GM19035 (cell line): ENCODE data around the gene NABP2.
"Not testable (repeated sequence)": the region's sequence is repeated elsewhere in the genome, so short reads cannot be mapped to it uniquely, and the experiment has no call there.

Experiments
- ATAC-seq: cut with Tn5 transposase; IDR thresholded peaks from one replicate; pipeline ENCODE4 v1.9.1; 2021; ENCODE audit not compliant: unreplicated experiment

Gene NABP2

DNA sequence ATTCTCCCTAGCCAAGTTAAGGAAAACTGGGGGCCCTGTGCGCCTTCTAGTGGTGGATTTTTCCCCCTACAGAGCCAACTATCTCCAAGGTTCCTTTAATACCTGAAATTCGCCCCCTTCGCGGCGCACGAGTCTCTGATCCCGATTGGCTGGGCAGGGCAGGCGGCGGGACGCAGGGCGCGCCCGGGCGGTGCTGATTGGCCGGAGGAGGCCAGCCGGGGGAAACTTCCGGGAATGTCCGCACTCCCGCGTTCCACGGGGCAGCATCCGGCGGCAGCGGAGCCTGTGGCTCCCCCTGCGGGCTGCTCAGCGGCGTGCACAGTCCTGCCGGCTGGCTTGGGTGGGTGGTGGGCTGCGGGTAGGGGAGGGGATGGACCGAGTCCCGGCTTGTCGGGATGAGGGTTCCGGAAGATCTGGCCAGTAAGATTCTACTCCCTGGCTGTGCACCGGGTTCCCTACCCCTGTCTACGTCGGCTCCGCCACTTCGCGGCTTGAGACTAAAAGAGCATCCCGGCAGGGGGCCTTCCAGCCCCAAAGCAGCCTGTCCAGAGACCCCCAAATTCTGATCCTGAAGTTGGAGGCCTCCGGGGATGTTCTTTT lies at the start of gene NABP2:
NABP2 (plus strand) TSS at position 241 of the 600 bp plus-strand sequence. CDS start 515 bp downstream, outside the sequence.
- peak; percentile 79 for ATAC-seq

DNA sequence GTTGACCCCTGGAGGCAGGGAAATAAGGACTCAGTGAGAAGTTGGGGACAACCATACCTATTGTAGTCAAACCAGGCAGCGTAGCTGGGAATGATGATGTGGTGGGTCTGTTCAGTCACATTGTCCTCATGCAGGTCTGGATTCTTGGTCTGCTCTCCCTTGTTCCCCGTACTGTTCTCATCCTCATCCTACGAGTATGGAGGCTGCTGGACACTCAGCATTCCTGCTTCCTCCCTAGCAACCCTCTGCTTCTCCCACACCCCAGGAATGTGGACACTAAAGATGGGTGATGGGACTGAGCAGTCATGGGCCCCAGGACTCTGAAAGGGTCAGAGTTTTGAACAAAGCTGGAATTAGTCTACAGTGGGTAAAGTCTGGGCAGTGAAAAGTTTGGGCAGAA lies 45.8 kb upstream of the NABP2 start:
- no peak for ATAC-seq

DNA sequence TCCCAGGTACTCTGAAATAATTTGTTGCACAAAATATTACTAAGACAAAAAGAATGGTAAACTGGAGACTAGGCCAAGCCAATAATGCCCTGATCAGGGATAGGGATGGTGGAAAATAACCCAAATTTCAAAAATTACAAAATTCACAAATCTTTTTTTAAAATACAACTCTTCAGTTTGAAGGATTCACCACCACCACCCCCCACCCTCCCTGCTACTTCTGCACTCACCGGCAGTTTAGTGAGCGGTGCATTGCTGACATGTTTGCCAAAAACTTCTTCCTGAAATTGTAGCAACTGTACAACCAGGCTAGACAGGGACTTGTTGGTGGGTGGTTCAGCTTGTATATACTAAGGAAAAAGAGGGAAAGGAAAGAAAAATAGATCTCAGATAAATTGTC lies 37.2 kb upstream of the NABP2 start:
- no peak for ATAC-seq

DNA sequence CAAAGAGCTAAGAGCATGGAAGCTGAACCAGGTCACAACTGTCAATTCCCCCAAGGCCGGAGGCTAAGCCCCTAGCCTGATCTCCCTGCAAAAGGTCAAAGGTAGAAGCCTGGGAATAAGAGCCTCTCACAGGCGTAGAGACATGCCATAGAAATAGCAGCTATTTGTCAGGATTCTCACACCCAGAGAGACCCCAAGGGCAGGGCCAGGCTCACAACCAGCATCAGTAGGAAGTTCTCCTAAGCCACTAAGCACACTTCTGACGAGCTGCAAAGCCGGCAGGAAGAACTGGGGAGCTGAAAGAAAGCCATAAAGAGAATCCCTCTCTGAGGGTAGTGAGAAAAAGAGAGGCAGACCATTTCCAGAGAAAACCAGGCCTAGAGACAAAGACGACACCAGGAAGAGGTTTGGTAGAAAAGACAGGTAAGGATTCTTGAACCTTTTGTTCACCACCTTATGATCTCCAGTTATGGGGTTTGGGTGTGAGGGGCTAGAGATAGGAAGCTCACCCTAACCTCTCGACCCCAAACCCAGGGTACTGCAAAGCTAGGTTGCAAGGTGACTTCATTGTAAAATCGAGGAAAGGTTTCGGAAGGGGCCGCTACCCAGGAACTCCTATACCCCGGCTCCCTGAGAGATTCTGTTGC lies 35.9 kb upstream of the NABP2 start:
- no peak for ATAC-seq

DNA sequence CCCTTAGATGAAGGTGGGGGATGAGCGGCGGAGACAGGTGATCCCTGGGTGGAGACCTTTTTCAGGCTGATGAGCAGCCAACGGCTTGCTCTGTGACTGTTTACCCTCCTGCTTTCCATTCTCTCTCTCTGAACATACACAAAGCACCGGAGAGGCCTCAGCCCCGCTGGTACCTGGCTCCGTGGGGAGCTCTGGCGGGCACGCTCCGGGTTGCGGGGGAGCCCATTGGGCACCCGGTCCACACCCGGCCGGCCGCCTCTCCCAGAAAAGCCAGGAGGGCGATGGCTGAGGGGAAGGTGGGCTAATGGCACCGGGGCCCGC lies 35.4 kb upstream of the NABP2 start:
- ATAC-seq, result no peak

DNA sequence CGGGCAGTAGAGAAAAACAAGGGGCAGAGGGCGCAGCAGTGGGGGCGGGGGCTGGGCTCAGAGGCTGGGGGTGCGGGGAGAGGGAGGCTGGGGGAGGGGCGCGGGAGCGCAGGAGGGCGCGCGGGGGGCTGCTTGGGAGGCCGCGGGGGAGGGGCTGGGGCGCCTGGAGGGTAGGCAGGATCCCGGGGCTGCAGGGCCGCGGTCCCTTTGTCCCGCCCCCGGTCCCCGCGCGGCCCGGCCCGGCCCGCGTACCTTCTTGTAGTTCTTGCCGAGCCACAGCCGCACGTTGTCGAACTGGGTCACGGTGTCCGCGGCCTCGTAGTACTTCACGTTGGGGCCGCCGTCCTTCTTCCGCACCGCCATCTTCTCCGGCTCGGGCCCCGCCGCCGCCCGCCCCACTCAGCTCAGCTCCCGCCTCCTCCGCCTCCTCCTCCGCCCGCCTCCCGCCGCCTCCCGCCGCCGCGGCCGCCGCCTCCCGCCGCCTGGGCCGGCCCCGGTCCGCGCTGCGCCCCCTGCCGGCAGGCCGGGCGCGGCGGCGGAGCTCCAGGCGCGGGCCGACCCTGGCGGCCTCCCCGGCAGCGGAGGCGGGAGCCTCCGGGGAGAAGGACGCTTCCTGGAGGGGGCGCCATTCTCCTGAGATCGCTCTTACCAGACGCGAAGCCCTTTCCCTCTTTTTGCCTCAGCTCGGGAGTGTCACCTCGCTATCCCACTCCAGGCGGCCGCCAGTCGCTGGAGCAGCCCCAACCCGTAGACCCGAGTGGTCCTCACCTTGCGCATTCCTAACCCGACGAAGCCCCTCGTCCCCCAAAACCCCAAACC lies 34.8 kb upstream of the NABP2 start, which contains the start of gene SMARCC2:
SMARCC2 (minus strand) TSS at position 385 of the 819 bp plus-strand sequence; CDS start at position 363, 22 bp downstream.
- peak; percentile 81 for ATAC-seq

DNA sequence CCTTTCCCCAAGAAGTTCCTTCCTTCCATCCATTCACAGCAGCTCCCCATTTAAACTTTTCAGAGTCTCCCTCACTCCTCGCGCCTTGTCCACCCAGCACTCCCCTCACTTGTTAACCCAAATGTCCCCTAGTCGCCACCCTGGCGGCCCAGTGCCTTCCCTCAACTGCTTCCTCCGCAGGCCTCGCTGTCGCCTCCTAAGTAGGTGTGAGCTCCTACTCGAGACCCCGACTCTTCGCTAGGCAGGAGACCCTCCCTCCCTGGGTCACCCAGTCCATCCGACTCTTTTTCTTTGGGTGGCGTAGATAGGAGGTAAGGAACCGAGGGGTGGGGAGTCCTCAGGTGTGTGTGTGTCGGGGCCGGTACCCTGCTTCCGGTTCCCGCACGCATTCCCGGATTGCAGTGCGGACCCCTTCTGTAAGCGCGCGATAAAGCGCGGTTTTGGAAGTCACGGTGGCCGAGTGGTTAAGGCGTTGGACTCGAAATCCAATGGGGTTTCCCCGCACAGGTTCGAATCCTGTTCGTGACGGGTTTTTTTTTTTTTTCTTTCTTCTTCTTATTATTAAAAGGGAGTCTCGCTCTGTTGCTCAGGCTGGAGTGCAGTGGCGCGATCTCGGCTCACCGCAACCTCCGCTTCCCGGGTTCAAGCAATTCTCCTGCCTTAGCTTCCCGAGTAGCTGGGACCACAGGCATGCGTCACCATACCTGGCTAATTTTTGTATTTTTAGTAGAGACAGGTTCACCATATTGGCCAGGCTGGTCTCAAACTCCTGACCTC lies 34.0 kb upstream of the NABP2 start:
- ATAC-seq, result peak; percentile 21

DNA sequence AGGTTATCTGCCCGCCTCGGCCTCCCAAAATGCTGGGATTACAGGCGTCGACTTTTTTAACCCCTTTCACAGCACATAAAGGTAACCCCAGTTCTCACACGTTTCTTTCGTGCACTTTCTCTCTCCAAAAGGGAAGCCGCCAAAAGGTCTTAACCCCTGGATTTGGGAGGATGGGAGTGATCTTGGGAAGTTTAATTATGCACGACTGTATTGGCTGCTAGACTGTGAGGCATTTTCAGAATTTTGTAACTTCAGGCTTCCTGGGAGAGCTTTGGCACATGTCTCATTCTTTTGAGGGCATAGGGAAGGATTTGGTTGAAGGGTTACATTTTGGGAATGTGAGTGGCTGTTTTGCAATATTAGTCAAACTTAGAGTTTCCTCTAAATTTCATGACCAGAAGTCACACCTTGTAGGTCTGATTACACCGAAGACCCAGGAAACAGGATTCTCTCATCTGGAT lies 33.4 kb upstream of the NABP2 start:
- ATAC-seq, result no peak

DNA sequence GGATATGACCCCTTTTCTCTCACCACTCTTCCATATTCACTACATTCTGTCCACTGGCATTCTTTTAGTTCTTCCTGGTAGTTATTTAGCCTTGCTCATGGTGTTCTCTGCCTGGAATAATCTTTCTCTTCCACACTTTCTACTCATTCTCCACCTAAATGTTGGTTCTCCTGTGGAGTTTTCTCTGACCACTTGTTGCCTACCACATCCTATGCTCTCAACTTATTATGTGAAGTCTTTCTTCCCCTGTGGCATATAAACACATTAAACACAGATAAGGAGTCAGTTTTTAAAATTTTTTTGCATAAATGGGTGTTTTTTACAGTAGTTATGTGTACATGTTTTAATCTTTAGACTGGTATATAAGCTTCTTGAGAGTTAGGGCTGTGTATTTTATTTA lies 31.6 kb upstream of the NABP2 start:
- ATAC-seq, result no peak

DNA sequence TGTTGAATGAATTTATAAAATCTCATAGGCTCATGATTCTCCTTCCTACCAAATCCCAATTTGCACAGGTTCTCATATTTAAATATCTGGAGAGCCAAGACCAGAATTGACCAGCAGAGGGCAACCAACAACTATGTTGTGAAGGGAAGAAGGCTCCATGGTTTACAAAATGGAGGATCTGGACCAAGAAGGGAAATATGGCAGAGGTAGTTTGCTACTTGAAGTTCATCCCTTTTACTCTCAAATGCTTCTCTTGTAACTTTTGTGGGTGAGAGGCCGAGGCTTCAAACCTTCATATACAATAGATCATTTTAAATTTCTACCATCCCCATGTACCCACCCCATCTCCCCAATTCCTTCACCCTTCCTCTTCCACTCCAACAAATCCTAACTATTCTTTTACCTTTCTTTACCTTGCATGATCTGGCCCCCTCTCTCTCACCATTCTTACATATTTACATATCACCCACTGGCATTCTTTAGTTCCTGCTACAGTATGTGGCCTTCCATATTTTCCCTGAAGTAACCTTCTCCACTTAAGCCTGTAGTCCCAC lies 31.0 kb upstream of the NABP2 start:
- no peak for ATAC-seq

DNA sequence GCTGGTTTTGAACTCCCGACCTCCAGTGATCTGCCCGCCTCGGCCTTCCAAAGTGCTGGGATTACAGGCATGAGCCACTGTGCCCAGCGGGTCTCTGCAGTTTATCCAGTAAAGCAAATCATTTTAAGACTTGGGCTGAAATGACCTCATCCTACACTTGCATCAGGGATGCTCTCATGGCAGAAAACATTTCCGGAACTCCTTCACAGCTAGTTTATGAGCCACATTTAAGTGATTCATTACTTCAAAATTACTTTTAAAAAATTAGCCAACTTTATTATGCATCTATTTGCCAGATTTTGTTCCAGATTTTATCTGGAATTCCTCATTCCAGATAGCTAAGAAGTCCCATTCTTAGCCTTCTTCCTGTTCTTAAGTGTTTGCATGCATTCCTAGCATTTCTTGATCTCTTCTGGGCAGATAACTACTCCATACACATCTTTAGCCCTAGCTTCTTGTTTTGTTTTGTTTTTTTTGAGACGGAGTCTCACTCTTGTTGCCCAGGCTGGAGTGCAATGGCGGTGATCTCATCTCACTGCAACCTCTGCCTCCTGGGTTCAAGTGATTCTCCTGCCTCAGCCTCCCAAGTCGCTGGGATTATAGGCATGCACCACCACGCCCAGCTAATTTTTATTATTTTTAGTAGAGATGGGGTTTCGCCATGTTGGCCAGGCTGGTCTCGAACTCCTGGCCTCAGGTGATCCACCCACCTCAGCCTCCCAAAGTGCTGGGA lies 27.2 kb upstream of the NABP2 start:
- not testable (repeated sequence) for ATAC-seq

DNA sequence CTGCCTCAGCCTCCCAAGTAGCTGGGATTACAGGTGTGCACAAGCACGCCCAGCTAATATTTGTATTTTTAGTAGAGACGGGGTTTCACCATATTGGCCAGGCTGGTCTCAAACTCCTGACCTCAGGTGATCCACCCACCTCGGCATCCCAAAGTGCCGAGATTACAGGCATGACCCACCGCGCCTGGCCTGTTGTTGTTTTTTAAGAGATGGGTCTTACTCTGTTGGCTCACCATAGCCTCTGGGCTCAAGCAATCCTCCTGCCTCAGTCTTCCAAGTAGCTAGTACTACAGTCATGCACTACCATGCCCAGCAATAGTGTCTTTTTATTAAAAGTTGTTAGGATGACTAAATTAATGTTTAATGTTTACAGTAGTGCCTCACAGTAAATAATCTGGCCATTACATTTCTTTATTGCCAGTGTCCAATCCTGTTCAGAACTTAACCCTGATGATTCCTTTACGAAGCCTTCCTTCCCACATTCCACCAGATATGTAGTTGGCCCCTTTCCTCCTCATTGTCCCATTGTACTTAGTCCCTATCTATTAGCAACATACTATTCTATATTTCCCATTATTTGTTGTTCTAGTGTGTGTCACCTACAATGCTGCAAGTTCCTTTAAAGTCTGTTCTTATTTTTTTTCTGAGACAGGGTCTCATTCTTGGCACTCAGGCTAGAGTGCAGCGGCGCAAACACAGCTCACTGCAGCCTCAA lies 26.1 kb upstream of the NABP2 start:
- no peak for ATAC-seq

DNA sequence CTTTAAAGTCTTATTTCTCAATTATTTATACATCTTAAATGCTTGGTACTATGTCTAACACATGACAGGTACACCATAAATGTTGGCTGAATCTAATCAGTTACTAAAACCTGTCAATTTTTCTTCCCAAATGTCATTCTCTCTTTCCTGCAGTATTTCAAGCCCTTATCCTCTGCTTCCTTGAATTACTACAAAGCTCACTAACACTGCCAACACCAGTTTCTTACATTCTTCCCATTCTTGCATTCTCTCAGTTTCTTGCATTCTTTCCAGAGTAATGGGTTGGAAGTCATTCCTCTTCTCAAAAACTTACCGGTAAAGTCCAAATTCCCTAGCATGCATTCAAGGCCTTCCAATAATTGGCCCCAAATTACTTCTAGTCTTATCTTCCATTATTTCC lies 25.3 kb upstream of the NABP2 start:
- ATAC-seq, result no peak

DNA sequence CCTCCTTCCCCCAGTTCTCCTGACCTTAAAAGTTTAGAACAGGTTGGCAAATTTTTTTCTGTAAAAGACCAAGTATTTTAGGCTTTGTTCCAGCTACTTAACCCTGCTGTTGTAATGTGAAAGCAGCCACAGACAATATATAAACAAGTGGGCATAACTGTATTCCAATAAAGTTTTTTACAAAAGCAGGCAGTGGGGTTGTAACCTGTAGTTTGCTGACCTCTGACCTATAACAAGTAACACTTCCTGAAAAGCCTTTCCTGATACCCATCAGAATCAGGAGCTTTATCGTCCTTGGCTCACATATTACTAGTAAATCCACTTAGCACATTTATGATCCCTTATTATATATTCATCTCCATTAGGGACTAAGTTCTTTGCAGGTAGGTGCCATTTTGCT lies 21.8 kb upstream of the NABP2 start:
- no peak for ATAC-seq

DNA sequence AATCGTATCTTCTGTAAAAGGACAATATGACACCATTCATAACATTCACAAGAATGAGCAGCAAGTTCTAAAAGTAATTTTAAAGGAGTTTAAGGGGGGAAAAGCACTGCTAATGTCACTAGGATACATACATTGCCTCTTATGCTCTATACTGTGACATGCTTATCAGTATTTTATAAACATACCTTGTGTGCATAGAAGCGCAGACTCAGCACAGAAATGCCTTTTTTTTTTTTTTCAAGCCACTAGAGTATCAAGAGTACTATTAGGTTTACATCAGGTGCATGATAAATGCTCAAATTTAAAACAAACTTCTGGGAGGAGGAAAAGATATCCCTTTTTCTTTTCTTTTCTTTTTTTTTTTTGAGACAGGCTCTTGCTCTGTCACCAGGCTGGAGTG lies 21.3 kb upstream of the NABP2 start:
- no peak for ATAC-seq

DNA sequence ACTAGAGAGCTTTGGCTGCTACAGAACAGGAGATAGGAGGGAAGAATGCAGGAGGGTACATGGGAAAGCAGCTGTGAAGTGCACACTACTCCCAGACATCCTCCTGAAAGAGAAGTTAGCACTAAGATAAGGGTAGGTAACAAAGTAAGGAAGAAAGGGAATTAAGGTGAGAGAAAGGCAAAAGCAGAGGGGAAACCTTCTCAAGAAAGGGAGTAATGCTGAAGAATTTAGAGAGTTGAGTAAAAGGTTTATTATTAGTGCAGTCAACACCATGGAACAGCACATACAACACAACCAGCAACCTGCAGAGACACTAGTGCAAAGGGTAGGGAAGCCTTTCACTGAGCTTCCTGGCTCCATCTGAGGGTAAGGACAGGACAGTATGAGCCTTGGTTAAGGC lies 19.9 kb upstream of the NABP2 start:
- no peak for ATAC-seq

DNA sequence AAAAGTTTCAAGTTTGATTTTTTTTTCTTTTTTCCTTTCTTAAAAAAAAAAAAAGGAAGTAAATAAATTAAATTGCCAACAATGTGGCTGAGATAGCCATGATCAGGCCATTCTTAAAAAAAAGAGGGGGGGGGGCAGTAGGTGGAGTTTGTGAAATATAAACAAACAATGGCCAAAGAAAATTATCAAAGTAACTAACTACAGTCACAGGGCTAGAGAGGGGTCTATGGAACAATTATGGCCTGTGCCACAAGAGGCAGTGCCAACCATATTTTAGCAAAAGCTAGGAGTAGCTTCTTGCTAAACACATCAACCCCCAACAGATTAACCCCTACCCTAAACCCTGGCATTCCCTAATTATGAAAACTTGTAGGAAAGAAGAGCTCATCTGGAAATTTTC lies 18.7 kb upstream of the NABP2 start:
- ATAC-seq, result no peak

DNA sequence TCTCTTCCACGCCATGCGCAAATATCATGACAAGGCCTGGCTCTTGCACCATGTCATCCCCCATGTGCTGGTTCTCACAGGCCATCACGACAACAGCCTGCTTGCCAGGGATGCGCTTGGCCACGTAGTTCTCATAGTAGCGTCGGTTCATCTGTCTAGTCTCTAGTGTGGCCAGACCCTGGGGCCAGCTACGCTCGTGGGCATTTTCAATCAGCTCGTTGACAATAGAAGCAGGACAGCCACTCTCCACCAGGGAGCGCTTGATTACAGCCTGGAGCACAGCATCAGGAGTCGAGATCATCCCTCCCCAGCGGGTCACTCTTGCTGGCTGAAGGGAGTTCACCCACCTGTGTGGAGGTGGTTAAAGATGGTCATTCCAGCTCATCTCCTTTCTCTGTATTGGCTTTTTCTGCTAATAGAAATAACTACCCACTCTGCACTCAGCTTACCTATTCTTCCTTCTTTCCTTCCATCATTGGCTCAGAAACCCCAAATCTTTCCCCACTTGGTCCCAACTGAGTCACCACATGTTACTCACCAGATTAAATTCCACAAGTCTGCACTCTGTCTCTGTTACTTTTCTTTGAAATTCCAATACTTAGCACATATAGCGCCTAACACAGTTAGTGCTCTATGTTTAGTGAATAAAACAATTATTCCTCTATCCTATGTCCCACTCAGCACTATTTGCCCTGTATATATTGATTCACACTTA lies 17.5 kb upstream of the NABP2 start:
- ATAC-seq, result no peak

DNA sequence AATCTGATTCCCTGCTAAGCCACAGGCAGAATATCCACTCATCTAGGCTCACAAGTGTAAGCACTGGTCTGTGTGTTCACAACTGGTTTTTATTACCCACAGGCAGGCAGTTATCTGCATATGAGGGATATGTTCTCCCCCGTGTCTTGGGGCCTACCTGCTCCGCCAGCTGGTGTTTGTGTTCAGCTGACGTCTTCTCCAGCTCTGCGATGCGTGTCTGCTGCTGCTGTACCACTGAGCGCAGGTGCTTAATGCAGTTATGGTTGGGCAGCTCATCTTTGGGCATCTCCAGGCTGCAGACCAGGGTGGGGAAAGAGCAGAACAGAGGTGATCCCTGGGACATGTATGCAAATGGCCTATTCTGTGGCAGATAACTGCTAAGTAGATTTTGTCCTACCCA lies 16.1 kb upstream of the NABP2 start:
- ATAC-seq, result no peak
